Liver (tissue), 9 donors: ENCODE results near the gene TIPRL. TPM values are rescaled to one million over a fixed set of nuclear protein-coding genes. Genes with fewer than 3 reads are reported as not detected.
A peak's percentile ranks its signal among the peaks of the same experiment; 100 is the strongest.

Experiments
- DNase-seq: peaks from one replicate; pipeline ENCODE4 v3.0.0-alpha.2; 2017; ENCODE audit warnings: low spot score
- H3K27ac ChIP-seq, 2 donors: one replicate each; pipeline ENCODE4 v1.7.0; 2013; ENCODE audit warnings: inconsistent platforms in 2 of 2, low read length in 2 of 2, control low read depth in 1 of 2, low read depth in 1 of 2, mild to moderate bottlenecking in 1 of 2
- H3K27me3 ChIP-seq, 4 donors: one replicate each; pipeline versions ENCODE4 v1.6.1 to v1.7.0; 2013; ENCODE audit warnings: low read length in 3 of 4, inconsistent platforms in 1 of 4, mild to moderate bottlenecking in 1 of 4, moderate library complexity in 1 of 4; ENCODE audit not compliant: control insufficient read depth in 4 of 4, insufficient read depth in 4 of 4
- H3K36me3 ChIP-seq, 4 donors: one replicate each; pipeline versions ENCODE4 v1.6.1 to v1.7.0; 2013; ENCODE audit warnings: low read length in 3 of 4, mild to moderate bottlenecking in 3 of 4, low read depth in 1 of 4, moderate library complexity in 1 of 4; ENCODE audit not compliant: control insufficient read depth in 4 of 4, insufficient read depth in 3 of 4
- H3K4me1 ChIP-seq, 4 donors: one replicate each; pipeline versions ENCODE4 v1.6.1 to v1.7.0; 2013; ENCODE audit warnings: low read length in 3 of 4, mild to moderate bottlenecking in 3 of 4, moderate library complexity in 1 of 4; ENCODE audit not compliant: control insufficient read depth in 4 of 4, insufficient read depth in 4 of 4
- H3K4me3 ChIP-seq, 3 donors: one replicate each; pipeline versions ENCODE4 v1.6.1 to v1.7.0; 2013; ENCODE audit warnings: low read length in 3 of 3, control low read depth in 1 of 3, low read depth in 1 of 3, mild to moderate bottlenecking in 1 of 3
- H3K9ac ChIP-seq, 2 donors: one replicate each; pipeline ENCODE4 v1.7.0; 2013; ENCODE audit warnings: low read length in 2 of 2, mild to moderate bottlenecking in 2 of 2, moderate library complexity in 2 of 2, control low read depth in 1 of 2, low read depth in 1 of 2
- H3K9me3 ChIP-seq, 4 donors: one replicate each; pipeline versions ENCODE4 v1.6.1 to v1.7.0; 2013; ENCODE audit warnings: low read length in 3 of 4; ENCODE audit not compliant: control insufficient read depth in 4 of 4
- CTCF ChIP-seq: fragments of 150-350 bp; IDR thresholded peaks from 2 replicates; pipeline ENCODE4 v1.5.1; 2017; ENCODE audit warnings: improper control_type of control experiment, low read depth, low read length; ENCODE audit not compliant: missing input control
- EGR1 ChIP-seq, 2 donors: IDR thresholded peaks; 2 replicates each; pipeline ENCODE4 v1.6.1; 2016 to 2018; ENCODE audit warnings: antibody characterized with exemption in 2 of 2, low read depth in 2 of 2
- FOXA1 ChIP-seq: IDR thresholded peaks from 2 replicates; pipeline ENCODE4 v1.6.1; 2016; ENCODE audit warnings: antibody characterized with exemption
- FOXA2 ChIP-seq: IDR thresholded peaks from 2 replicates; pipeline ENCODE4 v1.6.1; 2016; ENCODE audit warnings: antibody characterized with exemption
- GABPA ChIP-seq, 2 donors: IDR thresholded peaks in 1 of 2; conservative IDR thresholded peaks in 1 of 2; 2 replicates each; pipeline ENCODE4 v1.6.1; 2016; ENCODE audit warnings: antibody characterized with exemption in 2 of 2, mild to moderate bottlenecking in 1 of 2, moderate library complexity in 1 of 2
- HNF4A ChIP-seq, 2 donors: conservative IDR thresholded peaks; 2 replicates each; pipeline ENCODE4 v1.6.1; 2016; ENCODE audit warnings: antibody characterized with exemption in 2 of 2, mild to moderate bottlenecking in 2 of 2
- HNF4G ChIP-seq: IDR thresholded peaks from 2 replicates; pipeline ENCODE4 v1.6.1; 2016; ENCODE audit warnings: antibody characterized with exemption
- JUND ChIP-seq, 2 donors: IDR thresholded peaks; 2 replicates each; pipeline ENCODE4 v1.6.1; 2016; ENCODE audit warnings: antibody characterized with exemption in 2 of 2
- MAX ChIP-seq: IDR thresholded peaks from 2 replicates; pipeline ENCODE4 v1.6.1; 2016; ENCODE audit warnings: antibody characterized with exemption
- NR2F2 ChIP-seq: IDR thresholded peaks from 2 replicates; pipeline ENCODE4 v1.6.1; 2016; ENCODE audit warnings: antibody characterized with exemption
- RAD21 ChIP-seq, 2 donors: IDR thresholded peaks; 2 replicates each; pipeline ENCODE4 v1.6.1; 2016; ENCODE audit warnings: antibody characterized with exemption in 2 of 2, mild to moderate bottlenecking in 2 of 2
- REST ChIP-seq: IDR thresholded peaks from 2 replicates; pipeline ENCODE4 v1.6.1; 2016; ENCODE audit warnings: antibody characterized with exemption, mild to moderate bottlenecking
- RXRA ChIP-seq, 2 donors: IDR thresholded peaks; 2 replicates each; pipeline ENCODE4 v1.6.1; 2017 to 2018; ENCODE audit warnings: antibody characterized with exemption in 2 of 2, mild to moderate bottlenecking in 1 of 2
- SP1 ChIP-seq: IDR thresholded peaks from 2 replicates; pipeline ENCODE4 v1.6.1; 2018; ENCODE audit warnings: antibody characterized with exemption, mild to moderate bottlenecking
- TAF1 ChIP-seq: conservative IDR thresholded peaks from 2 replicates; pipeline ENCODE4 v1.6.1; 2016; ENCODE audit warnings: antibody characterized with exemption, mild to moderate bottlenecking
- YY1 ChIP-seq: IDR thresholded peaks from 2 replicates; pipeline ENCODE4 v1.6.1; 2016; ENCODE audit warnings: antibody characterized with exemption, mild to moderate bottlenecking
- WGBS: extraction: QIAGEN DNeasy Blood & Tissue Kit; methylation state at CpG from one replicate; pipeline ENCODE4 v1.1.7; 2013; 5-methylcytosine and 5-hydroxymethylcytosine counted together
- polyA plus RNA-seq, 2 donors: library from polyadenylated mRNA; stranded (reverse) in 1 of 2; unstranded in 1 of 2; fragments of 200-250 nt in 1 of 2; fragments of >200 nt in 1 of 2; fragmentation: Nextera tagmentation in 1 of 2; extraction: Ambion mirVana in 1 of 2; gene quantifications; one replicate each; pipeline versions ENCODE4 v1.2.1 to v1.2.3, GENCODE V29; 2013 to 2015
- total RNA-seq, 2 donors: library from RNA; depleted of rRNA; stranded (reverse); fragments of >200 nt; gene quantifications; one replicate each; pipeline ENCODE4 v1.2.3, GENCODE V29; 2014
- TF ChIP-seq, protein P1 (sequence below): IDR thresholded peaks from 2 replicates; pipeline ENCODE4 v1.6.1; 2016; ENCODE audit warnings: antibody characterized with exemption
- TF ChIP-seq, protein P2 (sequence below): IDR thresholded peaks from 2 replicates; pipeline ENCODE4 v1.6.1; 2016; ENCODE audit warnings: antibody characterized with exemption
- donor health status: healthy.
- donor health status: healthy.
- donor health status: healthy.
- donor health status: healthy.
- donor health status: healthy.

Gene TIPRL
- total RNA-seq (10 to 100 TPM; 11.7 to 14.2 TPM), polyA plus RNA-seq (10 to 100 TPM; 11.2 to 20.0 TPM)

- under 1% methylated on average over 56 of the region's 56 CpGs for WGBS
- H3K27ac ChIP-seq, result peak within 1 kb of the TSS; percentile 84 to 90
Measured at GRCh38 chr1:168178638-168179437, at the start of gene TIPRL. TSS of gene TIPRL (plus strand) at chr1:168178962. CDS start at chr1:168179078, 116 bp downstream.

More at GRCh38 chr1:168178638-168179437, at the start of gene TIPRL:
- peak; percentile 98 for TF ChIP-seq JUND (IDR thresholded peaks at IDR 0.05)
- TF ChIP-seq SP1, result peak; percentile 91
- peak; percentile 88 for TF ChIP-seq NR2F2
- peak; percentile 67 to 69 for TF ChIP-seq RAD21 (IDR thresholded peaks at IDR 0.05)
- peak; percentile 86 for TF ChIP-seq YY1
- peak; percentile 48 for TF ChIP-seq HNF4G
- peak; percentile 71 to 88 for TF ChIP-seq RXRA (IDR thresholded peaks at IDR 0.05)
- TF ChIP-seq HNF4A (conservative IDR thresholded peaks at IDR 0.05), result peak; percentile 69 to 83
- TF ChIP-seq FOXA1, result no peak
- TF ChIP-seq GABPA (IDR thresholded peaks at IDR 0.05 in 1 of 2, conservative IDR thresholded peaks at IDR 0.05 in 1 of 2), result peak; percentile 83 to 96
- peak; percentile 61 for TF ChIP-seq CTCF
- TF ChIP-seq MAX, result peak; percentile 95
- TF ChIP-seq EGR1 (IDR thresholded peaks at IDR 0.05; ENCODE audit: low read depth in 2 of 2), result peak; percentile 88 to 96
- peak; percentile 15 for TF ChIP-seq FOXA2
- no peak for TF ChIP-seq REST
- TF ChIP-seq, protein P1, sequence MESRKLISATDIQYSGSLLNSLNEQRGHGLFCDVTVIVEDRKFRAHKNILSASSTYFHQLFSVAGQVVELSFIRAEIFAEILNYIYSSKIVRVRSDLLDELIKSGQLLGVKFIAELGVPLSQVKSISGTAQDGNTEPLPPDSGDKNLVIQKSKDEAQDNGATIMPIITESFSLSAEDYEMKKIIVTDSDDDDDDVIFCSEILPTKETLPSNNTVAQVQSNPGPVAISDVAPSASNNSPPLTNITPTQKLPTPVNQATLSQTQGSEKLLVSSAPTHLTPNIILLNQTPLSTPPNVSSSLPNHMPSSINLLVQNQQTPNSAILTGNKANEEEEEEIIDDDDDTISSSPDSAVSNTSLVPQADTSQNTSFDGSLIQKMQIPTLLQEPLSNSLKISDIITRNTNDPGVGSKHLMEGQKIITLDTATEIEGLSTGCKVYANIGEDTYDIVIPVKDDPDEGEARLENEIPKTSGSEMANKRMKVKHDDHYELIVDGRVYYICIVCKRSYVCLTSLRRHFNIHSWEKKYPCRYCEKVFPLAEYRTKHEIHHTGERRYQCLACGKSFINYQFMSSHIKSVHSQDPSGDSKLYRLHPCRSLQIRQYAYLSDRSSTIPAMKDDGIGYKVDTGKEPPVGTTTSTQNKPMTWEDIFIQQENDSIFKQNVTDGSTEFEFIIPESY, result no peak
- TF ChIP-seq TAF1, result no peak
- TF ChIP-seq, protein P2, sequence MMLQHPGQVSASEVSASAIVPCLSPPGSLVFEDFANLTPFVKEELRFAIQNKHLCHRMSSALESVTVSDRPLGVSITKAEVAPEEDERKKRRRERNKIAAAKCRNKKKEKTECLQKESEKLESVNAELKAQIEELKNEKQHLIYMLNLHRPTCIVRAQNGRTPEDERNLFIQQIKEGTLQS, result peak; percentile 86
- Histone ChIP-seq H3K4me3 (peak within 1 kb of the TSS; percentile 73 to 79 (median 75)), H3K36me3 (no peaks in the 10 kb centered on the region), H3K4me1 (peaks cover 1 to 11% (median 5%) of the 10 kb centered on the region in 4 donors), H3K27me3 (no peaks in the 10 kb centered on the region), H3K9ac (peak within 1 kb of the TSS; percentile 80 to 96), H3K9me3 (no peaks in the 10 kb centered on the region)
- peak; percentile 94 for DNase-seq
